HepG2 (cell line): ENCODE data around the gene POLN. TPM values are rescaled to one million over a fixed set of nuclear protein-coding genes. Genes with fewer than 3 reads are reported as not detected.

Experiments
- ARHGAP35 ChIP-seq: sonication (generic); formaldehyde crosslinking; IDR thresholded peaks from 2 replicates; pipeline ENCODE4 v1.9.0; 2022; ENCODE audit warnings: mild to moderate bottlenecking, inconsistent platforms, moderate library complexity, missing genetic modification reagents, borderline replicate concordance
- CBFB ChIP-seq: sonication (generic); formaldehyde crosslinking; IDR thresholded peaks from 2 replicates; pipeline ENCODE4 v1.4.0; 2020; ENCODE audit warnings: missing genetic modification reagents
- DMAP1 ChIP-seq: IDR thresholded peaks from 2 replicates; pipeline ENCODE4 v1.6.1; 2016
- EEA1 ChIP-seq: sonication (generic); formaldehyde crosslinking; IDR thresholded peaks from 2 replicates; pipeline ENCODE4 v1.5.1; 2020; ENCODE audit warnings: mild to moderate bottlenecking, missing genetic modification reagents, borderline replicate concordance
- GATAD2A ChIP-seq: IDR thresholded peaks from 2 replicates; pipeline ENCODE4 v1.6.1; 2016
- HOXA3 ChIP-seq: sonication (generic); formaldehyde crosslinking; IDR thresholded peaks from 2 replicates; pipeline ENCODE4 v1.5.0; 2020; ENCODE audit warnings: missing genetic modification reagents
- POLR2G ChIP-seq: fragments of 200-400 bp; formaldehyde crosslinking; IDR thresholded peaks from 2 replicates; pipeline ENCODE4 v1.6.1; 2018; ENCODE audit warnings: mild to moderate bottlenecking, low read depth, low read length, moderate library complexity
- SKI ChIP-seq: fragments of 450-650 bp; IDR thresholded peaks from one replicate; pipeline ENCODE4 v1.6.1; 2018; ENCODE audit warnings: mild to moderate bottlenecking; ENCODE audit not compliant: partially characterized antibody
- polyA plus RNA-seq, 8 experiments: library from polyadenylated mRNA; depleted of rRNA in 3 of 8; stranded (reverse) in 7 of 8; unstranded in 1 of 8; fragments of >200 nt; fragmentation: Illumina TruSeq in 4 of 8; extraction: Trizol in 4 of 8; gene quantifications; 2 replicates each; pipeline versions ENCODE4 v1.2.1 to v1.2.3, GENCODE V29; 2011 to 2016; ENCODE audit warnings: low read depth in 4 of 8, missing spikeins in 1 of 8, mixed read lengths in 1 of 8; ENCODE audit not compliant: insufficient read depth in 1 of 8
- total RNA-seq, 5 experiments: library from RNA; depleted of rRNA; stranded (reverse); fragments of >200 nt; fragmentation: Illumina TruSeq; extraction: Trizol; gene quantifications; 2 replicates each; pipeline ENCODE4 v1.2.3, GENCODE V29; 2016; ENCODE audit warnings: low read depth in 1 of 5
- TF ChIP-seq, protein P1 (sequence below): sonication (generic); formaldehyde crosslinking; IDR thresholded peaks from one replicate; pipeline ENCODE4 v1.5.1; 2020; ENCODE audit warnings: mild to moderate bottlenecking, missing genetic modification reagents; ENCODE audit errors: not compliant biosample characterization
- TF ChIP-seq, protein P2 (sequence below): sonication (generic); formaldehyde crosslinking; IDR thresholded peaks from 2 replicates; pipeline ENCODE4 v1.9.0; 2021; ENCODE audit warnings: missing genetic modification reagents, borderline replicate concordance
- TF ChIP-seq, protein P3 (sequence below): IDR thresholded peaks from 2 replicates; pipeline ENCODE4 v1.6.1; 2012; ENCODE audit warnings: inconsistent platforms

The POLN gene
- total and polyA plus RNA-seq, 2 of the 13 experiments (the other 11 are each of a cell fraction or from before 2014, with no cell fraction given) = 0.93 to 1.5 TPM

DNA sequence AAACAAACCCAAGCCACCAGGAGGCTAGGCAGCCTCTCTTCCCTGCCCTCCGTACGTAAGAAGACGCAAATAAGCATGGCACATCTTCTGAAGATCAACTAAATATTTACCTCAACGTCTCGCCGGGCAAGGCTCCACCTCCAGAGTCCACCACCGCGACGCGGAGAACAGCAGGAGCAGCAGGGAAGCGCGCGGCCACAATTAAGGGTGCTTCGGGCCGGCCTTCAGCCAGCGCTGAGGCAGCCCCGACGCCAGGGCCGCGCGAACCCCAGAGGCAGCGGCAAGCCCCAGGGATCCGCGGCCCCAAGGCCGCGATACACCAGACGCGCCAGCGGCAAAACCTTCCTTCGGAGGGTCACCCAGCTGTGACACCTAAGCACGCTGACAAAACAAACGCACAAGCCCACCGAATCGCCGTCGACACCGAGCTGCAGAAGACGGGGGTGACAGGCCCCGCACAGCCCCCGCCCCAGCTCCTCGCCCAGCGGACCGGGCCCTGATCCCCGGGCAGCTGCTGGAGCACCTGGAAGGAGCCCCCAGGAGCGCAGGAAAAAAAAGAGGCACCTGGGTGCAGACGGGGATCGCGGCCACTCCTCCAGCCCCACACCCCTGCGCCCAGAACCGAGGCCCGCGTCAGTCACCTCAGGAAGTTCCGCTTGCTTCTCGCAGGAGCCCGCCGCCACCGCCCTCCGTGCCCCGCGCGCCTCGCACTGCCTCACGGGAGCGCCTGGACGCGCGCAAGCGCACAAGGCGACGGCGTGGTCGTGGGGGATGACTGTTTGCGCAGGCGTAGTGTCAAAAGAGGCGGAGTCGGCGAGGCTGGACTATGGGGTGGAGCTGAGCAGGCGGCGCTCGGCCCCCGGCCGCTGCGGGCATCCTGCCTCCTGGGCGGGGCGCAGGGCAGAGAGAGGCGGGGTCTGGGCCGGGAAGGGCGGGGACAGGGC is at the start of gene POLN, which contains the start of gene HAUS3 (continued):
- TF ChIP-seq, protein P1, sequence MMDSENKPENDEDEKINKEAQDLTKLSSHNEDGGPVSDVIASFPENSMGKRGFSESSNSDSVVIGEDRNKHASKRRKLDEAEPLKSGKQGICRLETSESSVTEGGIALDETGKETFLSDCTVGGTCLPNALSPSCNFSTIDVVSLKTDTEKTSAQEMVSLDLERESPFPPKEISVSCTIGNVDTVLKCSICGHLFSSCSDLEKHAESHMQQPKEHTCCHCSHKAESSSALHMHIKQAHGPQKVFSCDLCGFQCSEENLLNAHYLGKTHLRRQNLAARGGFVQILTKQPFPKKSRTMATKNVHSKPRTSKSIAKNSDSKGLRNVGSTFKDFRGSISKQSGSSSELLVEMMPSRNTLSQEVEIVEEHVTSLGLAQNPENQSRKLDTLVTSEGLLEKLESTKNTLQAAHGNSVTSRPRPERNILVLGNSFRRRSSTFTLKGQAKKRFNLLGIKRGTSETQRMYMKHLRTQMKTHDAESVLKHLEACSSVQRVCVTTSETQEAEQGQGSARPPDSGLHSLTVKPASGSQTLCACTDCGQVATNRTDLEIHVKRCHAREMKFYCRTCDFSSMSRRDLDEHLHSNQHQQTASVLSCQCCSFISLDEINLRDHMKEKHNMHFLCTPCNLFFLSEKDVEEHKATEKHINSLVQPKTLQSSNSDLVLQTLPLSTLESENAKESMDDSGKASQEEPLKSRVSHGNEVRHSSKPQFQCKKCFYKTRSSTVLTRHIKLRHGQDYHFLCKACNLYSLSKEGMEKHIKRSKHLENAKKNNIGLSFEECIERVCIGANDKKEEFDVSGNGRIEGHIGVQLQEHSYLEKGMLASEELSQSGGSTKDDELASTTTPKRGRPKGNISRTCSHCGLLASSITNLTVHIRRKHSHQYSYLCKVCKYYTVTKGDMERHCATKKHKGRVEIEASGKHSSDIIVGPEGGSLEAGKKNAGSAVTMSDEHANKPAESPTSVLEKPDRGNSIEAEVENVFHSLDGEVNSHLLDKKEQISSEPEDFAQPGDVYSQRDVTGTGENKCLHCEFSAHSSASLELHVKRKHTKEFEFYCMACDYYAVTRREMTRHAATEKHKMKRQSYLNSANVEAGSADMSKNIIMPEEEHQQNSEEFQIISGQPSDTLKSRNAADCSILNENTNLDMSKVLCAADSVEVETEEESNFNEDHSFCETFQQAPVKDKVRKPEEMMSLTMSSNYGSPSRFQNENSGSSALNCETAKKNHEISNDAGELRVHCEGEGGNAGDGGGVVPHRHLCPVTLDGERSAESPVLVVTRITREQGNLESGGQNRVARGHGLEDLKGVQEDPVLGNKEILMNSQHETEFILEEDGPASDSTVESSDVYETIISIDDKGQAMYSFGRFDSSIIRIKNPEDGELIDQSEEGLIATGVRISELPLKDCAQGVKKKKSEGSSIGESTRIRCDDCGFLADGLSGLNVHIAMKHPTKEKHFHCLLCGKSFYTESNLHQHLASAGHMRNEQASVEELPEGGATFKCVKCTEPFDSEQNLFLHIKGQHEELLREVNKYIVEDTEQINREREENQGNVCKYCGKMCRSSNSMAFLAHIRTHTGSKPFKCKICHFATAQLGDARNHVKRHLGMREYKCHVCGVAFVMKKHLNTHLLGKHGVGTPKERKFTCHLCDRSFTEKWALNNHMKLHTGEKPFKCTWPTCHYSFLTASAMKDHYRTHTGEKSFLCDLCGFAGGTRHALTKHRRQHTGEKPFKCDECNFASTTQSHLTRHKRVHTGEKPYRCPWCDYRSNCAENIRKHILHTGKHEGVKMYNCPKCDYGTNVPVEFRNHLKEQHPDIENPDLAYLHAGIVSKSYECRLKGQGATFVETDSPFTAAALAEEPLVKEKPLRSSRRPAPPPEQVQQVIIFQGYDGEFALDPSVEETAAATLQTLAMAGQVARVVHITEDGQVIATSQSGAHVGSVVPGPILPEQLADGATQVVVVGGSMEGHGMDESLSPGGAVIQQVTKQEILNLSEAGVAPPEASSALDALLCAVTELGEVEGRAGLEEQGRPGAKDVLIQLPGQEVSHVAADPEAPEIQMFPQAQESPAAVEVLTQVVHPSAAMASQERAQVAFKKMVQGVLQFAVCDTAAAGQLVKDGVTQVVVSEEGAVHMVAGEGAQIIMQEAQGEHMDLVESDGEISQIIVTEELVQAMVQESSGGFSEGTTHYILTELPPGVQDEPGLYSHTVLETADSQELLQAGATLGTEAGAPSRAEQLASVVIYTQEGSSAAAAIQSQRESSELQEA = peak; percentile 70
- TF ChIP-seq DMAP1 (CRISPR knock-in tag) (peak; percentile 53; the same call in 1 of the 2 replicates), HOXA3 (CRISPR knock-in tag) (peak; percentile 51; the same call in 1 of the 2 replicates), CBFB (peak; percentile 23; the same call in 1 of the 2 replicates), GATAD2A (CRISPR knock-in tag) (no peak), ARHGAP35 (CRISPR knock-in tag) (peak; percentile 46; the same call in 1 of the 2 replicates), SKI (no peak), POLR2G (peak; percentile 89), EEA1 (CRISPR knock-in tag) (peak; percentile 50; the same call in 1 of the 2 replicates)
- TF ChIP-seq, protein P2, sequence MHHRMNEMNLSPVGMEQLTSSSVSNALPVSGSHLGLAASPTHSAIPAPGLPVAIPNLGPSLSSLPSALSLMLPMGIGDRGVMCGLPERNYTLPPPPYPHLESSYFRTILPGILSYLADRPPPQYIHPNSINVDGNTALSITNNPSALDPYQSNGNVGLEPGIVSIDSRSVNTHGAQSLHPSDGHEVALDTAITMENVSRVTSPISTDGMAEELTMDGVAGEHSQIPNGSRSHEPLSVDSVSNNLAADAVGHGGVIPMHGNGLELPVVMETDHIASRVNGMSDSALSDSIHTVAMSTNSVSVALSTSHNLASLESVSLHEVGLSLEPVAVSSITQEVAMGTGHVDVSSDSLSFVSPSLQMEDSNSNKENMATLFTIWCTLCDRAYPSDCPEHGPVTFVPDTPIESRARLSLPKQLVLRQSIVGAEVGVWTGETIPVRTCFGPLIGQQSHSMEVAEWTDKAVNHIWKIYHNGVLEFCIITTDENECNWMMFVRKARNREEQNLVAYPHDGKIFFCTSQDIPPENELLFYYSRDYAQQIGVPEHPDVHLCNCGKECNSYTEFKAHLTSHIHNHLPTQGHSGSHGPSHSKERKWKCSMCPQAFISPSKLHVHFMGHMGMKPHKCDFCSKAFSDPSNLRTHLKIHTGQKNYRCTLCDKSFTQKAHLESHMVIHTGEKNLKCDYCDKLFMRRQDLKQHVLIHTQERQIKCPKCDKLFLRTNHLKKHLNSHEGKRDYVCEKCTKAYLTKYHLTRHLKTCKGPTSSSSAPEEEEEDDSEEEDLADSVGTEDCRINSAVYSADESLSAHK (CRISPR knock-in tag) = no peak
- TF ChIP-seq, protein P3, sequence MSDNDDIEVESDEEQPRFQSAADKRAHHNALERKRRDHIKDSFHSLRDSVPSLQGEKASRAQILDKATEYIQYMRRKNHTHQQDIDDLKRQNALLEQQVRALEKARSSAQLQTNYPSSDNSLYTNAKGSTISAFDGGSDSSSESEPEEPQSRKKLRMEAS = peak; percentile 86
